K562 (cell line): ENCODE measurements around the gene RFWD3. TPM values are rescaled to one million over a fixed set of nuclear protein-coding genes. Genes with fewer than 3 reads are reported as not detected.

Experiments used
- ATF3 ChIP-seq, 2 experiments: fragments of 450-650 bp in 1 of 2; sonication (generic) in 1 of 2; formaldehyde crosslinking in 1 of 2; IDR thresholded peaks in 1 of 2; conservative IDR thresholded peaks in 1 of 2; 2 replicates each; pipeline versions ENCODE4 v1.6.1 to v1.8.1; 2016 to 2023; ENCODE audit warnings: mild to moderate bottlenecking in 2 of 2, moderate library complexity in 2 of 2, inconsistent platforms in 1 of 2, missing genetic modification reagents in 1 of 2
- BCL6 ChIP-seq: fragments of 250-450 bp; sonication (Bioruptor Pico); IDR thresholded peaks from 2 replicates; pipeline ENCODE4 v1.4.0; 2020
- CBX3 ChIP-seq, 2 experiments: IDR thresholded peaks; 1 replicate in 1 of 2; 2 replicates in 1 of 2; pipeline ENCODE4 v1.6.1; 2012; ENCODE audit warnings: inconsistent platforms in 2 of 2, low read length in 2 of 2, borderline replicate concordance in 1 of 2, control low read depth in 1 of 2
- HBP1 ChIP-seq: fragments of 450-650 bp; formaldehyde crosslinking; IDR thresholded peaks from 2 replicates; pipeline ENCODE4 v1.4.0; 2022; ENCODE audit warnings: missing genetic modification characterization
- KLF6 ChIP-seq: fragments of 250-450 bp; sonication (Bioruptor Pico); IDR thresholded peaks from 2 replicates; pipeline ENCODE4 v1.4.0; 2020; ENCODE audit warnings: mild to moderate bottlenecking, moderate library complexity, borderline replicate concordance
- LCOR ChIP-seq: sonication (generic); formaldehyde crosslinking; IDR thresholded peaks from 2 replicates; pipeline ENCODE4 v1.8.0; 2022; ENCODE audit warnings: mild to moderate bottlenecking, missing genetic modification reagents
- MECOM ChIP-seq: fragments of 250-450 bp; sonication (Bioruptor Pico); IDR thresholded peaks from 2 replicates; pipeline ENCODE4 v1.8.0; 2022; ENCODE audit warnings: inconsistent platforms
- NFIX ChIP-seq: fragments of 250-450 bp; sonication (Bioruptor Pico); IDR thresholded peaks from 2 replicates; pipeline ENCODE4 v1.4.0; 2020; ENCODE audit warnings: low read depth, mild to moderate bottlenecking, moderate library complexity
- NR2C2 ChIP-seq, 2 experiments: fragments of 200-800 bp in 1 of 2; sonication (Bioruptor generic) in 1 of 2; sonication (generic) in 1 of 2; formaldehyde crosslinking in 1 of 2; IDR thresholded peaks; 2 replicates each; pipeline versions ENCODE4 v1.6.1 to v1.8.0; 2016 to 2022; ENCODE audit warnings: mild to moderate bottlenecking in 1 of 2, missing compliant biosample characterization in 1 of 2, missing genetic modification characterization in 1 of 2, missing genetic modification reagents in 1 of 2
- PPARD ChIP-seq: fragments of 250-450 bp; sonication (Bioruptor Pico); IDR thresholded peaks from 2 replicates; pipeline ENCODE4 v1.8.0; 2022; ENCODE audit warnings: inconsistent platforms, mild to moderate bottlenecking, moderate library complexity
- TOE1 ChIP-seq, 2 experiments: fragments of 450-650 bp in 1 of 2; sonication (generic) in 1 of 2; formaldehyde crosslinking in 1 of 2; IDR thresholded peaks; 2 replicates each; pipeline versions ENCODE4 v1.7.1 to v1.8.0; 2016 to 2022; ENCODE audit warnings: borderline replicate concordance in 2 of 2, mild to moderate bottlenecking in 2 of 2, antibody characterized with exemption in 1 of 2, inconsistent platforms in 1 of 2, low read depth in 1 of 2, missing genetic modification reagents in 1 of 2, moderate library complexity in 1 of 2
- ZBTB40 ChIP-seq, 2 experiments: fragments of 450-650 bp in 1 of 2; sonication (generic) in 1 of 2; formaldehyde crosslinking in 1 of 2; IDR thresholded peaks; 2 replicates each; pipeline versions ENCODE4 v1.7.1 to v1.9.0; 2016 to 2022; ENCODE audit warnings: inconsistent platforms in 1 of 2, mild to moderate bottlenecking in 1 of 2, missing genetic modification reagents in 1 of 2
- ZNF444 ChIP-seq: fragments of 250-450 bp; sonication (Bioruptor Pico); IDR thresholded peaks from 2 replicates; pipeline ENCODE4 v1.4.0; 2020; ENCODE audit warnings: mild to moderate bottlenecking, moderate library complexity
- polyA plus RNA-seq, 8 experiments: library from polyadenylated mRNA; depleted of rRNA in 4 of 8; stranded (reverse) in 5 of 8; unstranded in 3 of 8; fragments of >200 nt; fragmentation: Nextera tagmentation in 2 of 8; fragmentation: Illumina TruSeq in 1 of 8; extraction: Ambion mirVana in 2 of 8; extraction: Trizol in 1 of 8; gene quantifications; 2 replicates each; pipeline versions ENCODE4 v1.2.1 to v1.2.3, GENCODE V29; 2011 to 2014; ENCODE audit warnings: inconsistent platforms in 1 of 8, missing spikeins in 1 of 8
- total RNA-seq, 7 experiments: library from RNA; depleted of rRNA in 6 of 7; stranded (reverse); fragments of >200 nt in 6 of 7; fragmentation: Illumina TruSeq in 2 of 7; extraction: Trizol in 2 of 7; gene quantifications; 2 replicates each; pipeline versions ENCODE4 v1.2.1 to v1.2.3, GENCODE V29; 2011 to 2021; ENCODE audit warnings: low replicate concordance in 1 of 7

The RFWD3 gene
- total and polyA plus RNA-seq, 9 of the 15 experiments (the other 6 are each of a cell fraction or from before 2014, with no cell fraction given), result 20.8 to 121 (median 79.0) TPM

GRCh38 chr16:74666425-74667254 is at the start of gene RFWD3 (continued):
- TF ChIP-seq NR2C2 (CRISPR knock-in tag; IDR thresholded peaks at IDR 0.05) (no peak), NR2C2 (tag; IDR thresholded peaks at IDR 0.05) (peak; percentile 53; the same call in 1 of the 2 replicates), KLF6 (no peak), TOE1 (IDR thresholded peaks at IDR 0.05; ENCODE audit: borderline replicate concordance) (no peak), TOE1 (CRISPR knock-in tag; IDR thresholded peaks at IDR 0.05; ENCODE audit: borderline replicate concordance, low read depth) (no peak), MECOM (CRISPR knock-in tag) (no peak), ZBTB40 (IDR thresholded peaks at IDR 0.05) (peak; percentile 95), ZBTB40 (CRISPR knock-in tag; IDR thresholded peaks at IDR 0.05) (no peak), LCOR (CRISPR knock-in tag) (peak; percentile 69; the same call in 1 of the 2 replicates), ATF3 (IDR thresholded peaks at IDR 0.05) (no peak), ATF3 (CRISPR knock-in tag; conservative IDR thresholded peaks at IDR 0.05) (no peak), CBX3 (IDR thresholded peaks at IDR 0.05; ENCODE audit: borderline replicate concordance in 1 of 2, low read length in 2 of 2) (peak in 1 of 2 experiments; percentile 34; a peak in 1 of 3 replicates), HBP1 (no peak), ZNF444 (CRISPR knock-in tag) (no peak), NFIX (CRISPR knock-in tag) (no peak), BCL6 (CRISPR knock-in tag) (no peak), PPARD (CRISPR knock-in tag) (no peak)
